ENCODE results near the gene QRFP. TPM values are rescaled to one million over a fixed set of nuclear protein-coding genes. Genes with fewer than 3 reads are reported as not detected.

QRFP gene
- total and polyA plus RNA-seq, 2 of the 8 experiments (the other 6 are each of a cell fraction or from before 2014, with no cell fraction given) = not detected

GRCh38 chr9:130847306-130848217 is 49.0 kb downstream of the QRFP start:
- Histone ChIP-seq H2AK5ac (ENCODE audit: low read depth, low read length) (no peak overlapping the region), H4K20me1 (replicated peaks in 1 of 2; ENCODE audit: control insufficient read depth in 1 of 2, insufficient read depth in 2 of 2, low read length in 2 of 2) (peaks cover 0 to 13% of the 10 kb centered on the region in 2 experiments), H3K56ac (replicated peaks; ENCODE audit: insufficient read length, low read depth, low read length) (no peak overlapping the region), H2BK15ac (ENCODE audit: low read length) (no peak overlapping the region; the same call in 1 of the 2 replicates), H2BK20ac (ENCODE audit: low read length) (no peak overlapping the region), H3K79me1 (ENCODE audit: low read depth, low read length) (peaks cover 15% of the 10 kb centered on the region), H3K14ac (ENCODE audit: insufficient read length) (no peak overlapping the region), H3K27me3 (replicated peaks in 1 of 4; ENCODE audit: control insufficient read depth in 3 of 4, extremely low read depth in 1 of 4, insufficient read depth in 3 of 4, low read length in 3 of 4) (no peaks in the 10 kb centered on the region), H2BK5ac (ENCODE audit: low read depth, low read length) (no peak overlapping the region; the same call in 1 of the 2 replicates), H4K8ac (ENCODE audit: extremely low read depth, insufficient read depth, low read length) (no peak overlapping the region), H2BK120ac (replicated peaks; ENCODE audit: low read depth, low read length) (peak overlapping the region; percentile 70), H3K4me3 (ENCODE audit: extremely low read depth in 1 of 4, insufficient read depth in 2 of 4, low read depth in 3 of 4, low read length in 4 of 4) (no peak overlapping the region; a peak in 2 of 8 replicates), H3K18ac (ENCODE audit: extremely low read depth, low read length) (peak overlapping the region; percentile 55; the same call in 1 of the 2 replicates), H3K4ac (replicated peaks; ENCODE audit: insufficient read length, low read depth, low read length) (no peak overlapping the region), H3K4me2 (ENCODE audit: insufficient read depth in 1 of 2, low read depth in 2 of 2, low read length in 2 of 2) (peak overlapping the region; percentile 33 to 44), H3K23me2 (ENCODE audit: low read depth, low read length) (no peaks in the 10 kb centered on the region; the same call in 1 of the 2 replicates), H3K9ac (replicated peaks in 1 of 4; ENCODE audit: extremely low read depth in 1 of 4, low read depth in 3 of 4, low read length in 3 of 4) (peak overlapping the region in 1 of 4 experiments; percentile 40; a peak in 2 of 7 replicates), H3K36me3 (ENCODE audit: control insufficient read depth in 2 of 4, insufficient read depth in 4 of 4, low read length in 3 of 4) (no peaks in the 10 kb centered on the region), H3K4me1 (replicated peaks in 1 of 4; ENCODE audit: control insufficient read depth in 3 of 4, insufficient read depth in 4 of 4, low read length in 3 of 4) (peaks cover 4 to 24% (median 13%) of the 10 kb centered on the region in 4 experiments), H3K9me3 (ENCODE audit: insufficient read depth in 2 of 2, low read depth in 1 of 2, low read length in 1 of 2) (no peaks in the 10 kb centered on the region), H2BK12ac (ENCODE audit: low read depth, low read length) (no peak overlapping the region), H3K23ac (ENCODE audit: insufficient read length) (no peak overlapping the region), H3K79me2 (ENCODE audit: control insufficient read depth in 1 of 2, insufficient read depth in 2 of 2, low read length in 2 of 2) (peaks cover 23 to 93% of the 10 kb centered on the region in 2 experiments), H3K27ac (ENCODE audit: low read depth, low read length) (peak overlapping the region; percentile 62), H4K5ac (ENCODE audit: insufficient read length, low read depth, low read length) (peak overlapping the region; percentile 35), H2AFZ (ENCODE audit: low read length) (no peak overlapping the region), H4K91ac (replicated peaks; ENCODE audit: insufficient read length, low read length) (peak overlapping the region; percentile 61)
- DNase-seq (ENCODE audit: low read depth in 1 of 2, low spot score in 2 of 2) (no peak), FAIRE-seq (no peak)
- 44% methylated on average over 13 of the region's 13 CpGs; no CpG with 5 or more reads in 1 of the 2 experiments for WGBS, 2 experiments (ENCODE audit: extremely low coverage in 1 of 2, insufficient coverage in 1 of 2, insufficient read length in 1 of 2, insufficient replicate concordance in 2 of 2, low coverage in 1 of 2, low lambda C conversion rate in 2 of 2, missing lambda C conversion rate in 1 of 2)
- POLR2A ChIA-PET (ENCODE audit: partially characterized antibody) = interaction anchor here (2.5 kb wide), 1 partner anchor 11 kb away, joined by 8 read pairs; no protein-coding TSS in a partner anchor
- CTCF ChIA-PET (ENCODE audit: partially characterized antibody) = interaction anchor here (0.8 to 3.3 kb wide), 8 partner anchors 8 to 76 kb away, joined by 3 to 16 read pairs (median 5); no protein-coding TSS in a partner anchor
- no peak for TF ChIP-seq POLR2A (IDR thresholded peaks at IDR 0.05; ENCODE audit: control extremely low read depth in 1 of 2, low read depth in 2 of 2, low read length in 2 of 2)
- 0 out of 4 replicates have a peak, but pooled peaks of 1 of the 2 experiments have one; percentile 46 for TF ChIP-seq SIN3A (conservative IDR thresholded peaks at IDR 0.05 in 1 of 2, IDR thresholded peaks at IDR 0.05 in 1 of 2; ENCODE audit: low read depth in 1 of 2, low read length in 2 of 2)
- TF ChIP-seq NRF1 (IDR thresholded peaks at IDR 0.05; ENCODE audit: low read depth, low read length) = no peak
- 0 out of 4 replicates have a peak, but pooled peaks of 1 of the 2 experiments have one; percentile 12 for TF ChIP-seq RAD21 (IDR thresholded peaks at IDR 0.05 in 1 of 2, conservative IDR thresholded peaks at IDR 0.05 in 1 of 2; ENCODE audit: low read depth in 2 of 2, low read length in 2 of 2)
- peak; percentile 18 to 44 (median 30); a peak in 3 of 4 replicates for TF ChIP-seq CTCF (IDR thresholded peaks at IDR 0.05; ENCODE audit: control extremely low read depth in 1 of 3, insufficient read depth in 1 of 3, low read depth in 1 of 3, low read length in 3 of 3)
- peak; percentile 60; the same call in 1 of the 2 replicates for TF ChIP-seq BACH1 (IDR thresholded peaks at IDR 0.05; ENCODE audit: low read length)

All from H1 (cell line).